ENCODE results near the gene CTDP1.

CTDP1 gene

DNA sequence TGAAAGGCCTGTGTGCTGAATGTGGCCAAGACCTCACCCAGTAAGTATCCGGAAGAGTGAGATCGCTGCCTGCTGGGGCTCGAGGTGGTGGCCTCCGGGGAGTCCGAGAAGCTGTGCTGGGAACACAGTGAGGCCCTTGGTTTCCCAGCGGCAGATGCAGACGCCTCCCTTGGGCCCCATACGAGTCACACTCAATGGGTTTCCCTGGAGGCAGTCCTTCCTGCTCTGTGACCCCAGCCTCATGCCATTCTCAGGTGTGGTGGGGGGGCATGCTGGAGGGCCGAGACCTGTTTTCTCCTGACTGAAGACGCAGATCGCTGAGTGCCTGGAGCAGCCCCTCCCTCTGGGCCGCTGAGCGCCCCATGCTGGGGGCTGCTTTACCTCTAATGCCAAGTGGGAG, 15.7 kb downstream of the CTDP1 start:
- TF ChIP-seq ZNF274 (IDR thresholded peaks at IDR 0.05; ENCODE audit: low read depth, low read length): no peak
- no peak overlapping the region for H3K4me3 ChIP-seq (ENCODE audit: low read length)

DNA sequence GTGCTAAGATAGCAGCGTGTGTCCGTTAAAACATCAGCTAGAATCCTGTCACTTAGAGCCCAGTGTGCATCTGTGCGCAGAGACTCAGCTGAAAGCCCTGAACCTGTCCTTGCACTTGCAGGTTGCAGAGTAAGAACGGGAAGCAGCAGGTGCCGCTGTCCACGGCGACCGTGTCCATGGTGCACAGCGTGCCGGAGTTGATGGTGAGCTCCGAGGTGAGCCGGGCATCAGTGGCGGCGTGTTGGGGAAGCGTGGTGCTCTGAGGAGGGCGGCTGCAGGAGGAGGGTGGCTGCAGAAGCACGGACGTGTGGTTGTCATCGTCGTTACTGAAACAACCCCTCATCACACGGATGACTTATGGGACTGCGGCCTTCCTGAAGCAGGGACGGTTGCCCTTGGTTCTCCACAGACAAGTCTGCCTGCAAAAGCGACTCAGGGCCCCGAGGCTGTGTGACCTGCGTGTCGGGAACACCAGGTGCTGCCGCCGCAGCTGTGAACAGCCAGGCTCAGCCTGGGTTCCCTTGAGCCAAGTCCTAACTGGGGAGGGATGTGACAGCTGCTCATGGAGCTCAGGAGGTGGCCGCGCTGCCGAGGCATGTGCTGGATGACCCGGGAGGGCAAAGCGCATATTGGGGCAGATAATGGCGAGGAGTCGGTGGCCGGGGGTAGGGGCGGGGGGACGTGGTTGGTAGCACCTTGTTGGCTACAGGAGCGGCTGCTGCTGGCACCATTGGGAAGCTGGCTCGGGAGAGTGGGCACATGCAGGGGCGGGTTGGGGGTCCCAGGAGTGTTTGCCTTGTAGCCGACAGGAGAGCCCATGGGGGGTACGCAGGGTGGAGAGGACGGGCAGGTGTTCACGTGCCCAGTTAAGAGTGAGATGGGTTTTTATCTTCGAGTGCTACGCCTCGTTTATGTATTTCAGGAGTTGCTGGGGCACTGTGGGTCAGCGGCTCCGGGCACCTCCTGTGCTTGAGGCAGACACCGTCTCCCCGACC, 16.6 kb downstream of the CTDP1 start:
- no peak for TF ChIP-seq ZNF274 (IDR thresholded peaks at IDR 0.05; ENCODE audit: low read depth, low read length)
- H3K4me3 ChIP-seq (ENCODE audit: low read length): no peak overlapping the region

- no peak for TF ChIP-seq ZNF274 (IDR thresholded peaks at IDR 0.05; ENCODE audit: low read depth, low read length)
- no peak overlapping the region for H3K4me3 ChIP-seq (ENCODE audit: low read length)
These were observed 17.6 kb downstream of the CTDP1 start for GRCh38 chr18:79697178-79697577.

GRCh38 chr18:79697976-79698375, 18.4 kb downstream of the CTDP1 start:
- TF ChIP-seq ZNF274 (IDR thresholded peaks at IDR 0.05; ENCODE audit: low read depth, low read length): no peak

DNA sequence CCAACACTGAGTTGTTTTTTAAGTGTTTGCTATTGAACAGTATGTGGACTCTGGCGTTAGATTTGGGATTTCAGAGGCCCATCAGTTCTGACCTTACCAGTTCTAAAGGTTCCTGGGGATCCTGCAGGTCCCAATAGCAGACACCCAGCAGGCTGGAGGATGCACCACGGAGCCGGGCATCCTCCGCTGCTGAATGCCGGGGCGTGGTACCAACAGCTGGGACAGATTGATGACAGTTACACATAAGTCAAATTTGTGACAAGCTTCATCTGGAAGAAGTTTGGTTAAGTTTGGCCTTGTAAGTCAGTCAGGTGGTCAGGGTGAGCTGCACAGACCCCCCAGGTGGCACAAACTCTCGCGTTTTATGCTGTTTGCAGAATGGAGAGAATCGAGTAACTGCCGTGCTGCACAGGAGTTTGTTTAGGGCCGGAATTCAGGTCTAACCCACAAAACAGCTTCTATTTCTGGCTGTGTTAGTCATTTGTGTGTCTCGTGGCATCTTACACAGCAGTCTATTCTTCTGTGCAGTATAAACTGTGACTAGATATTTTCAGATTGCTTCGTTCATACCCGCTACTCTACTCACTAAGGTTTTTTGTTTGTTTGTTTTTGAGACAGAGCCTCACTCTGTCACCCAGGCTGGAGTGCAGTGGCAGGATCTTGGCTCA, 19.2 kb downstream of the CTDP1 start:
- no peak overlapping the region for H3K4me3 ChIP-seq (ENCODE audit: low read length)
- no peak for TF ChIP-seq ZNF274 (IDR thresholded peaks at IDR 0.05; ENCODE audit: low read depth, low read length)

More at GRCh38 chr18:79697976-79698375, 18.4 kb downstream of the CTDP1 start:
- no peak overlapping the region for H3K4me3 ChIP-seq (ENCODE audit: low read length)

GRCh38 chr18:79699653-79700052, 20.1 kb downstream of the CTDP1 start:
- H3K4me3 ChIP-seq (ENCODE audit: low read length): no peak overlapping the region
- TF ChIP-seq ZNF274 (IDR thresholded peaks at IDR 0.05; ENCODE audit: low read depth, low read length): no peak

DNA sequence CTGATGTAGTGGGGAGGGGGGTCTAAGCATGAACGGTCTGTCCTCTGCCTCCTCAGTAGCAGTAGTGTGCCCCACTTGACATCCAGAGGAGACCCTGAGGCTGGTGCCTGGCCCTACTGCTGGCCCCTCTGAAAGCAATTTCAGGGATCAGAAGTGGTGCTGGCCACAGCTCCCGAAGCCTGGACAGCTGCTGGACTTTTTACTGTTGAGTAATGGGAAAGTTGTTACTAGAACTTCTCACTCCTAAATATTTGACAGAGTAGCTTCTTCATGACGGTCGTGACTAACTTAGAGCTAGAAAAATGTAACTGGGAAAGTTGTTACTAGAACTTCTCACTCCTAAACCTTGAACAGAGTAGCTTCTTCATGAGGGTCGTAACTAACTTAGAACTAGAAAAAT, 23.3 kb downstream of the CTDP1 start:
- no peak for TF ChIP-seq ZNF274 (IDR thresholded peaks at IDR 0.05; ENCODE audit: low read depth, low read length)
- H3K4me3 ChIP-seq (ENCODE audit: low read length): no peak overlapping the region

- TF ChIP-seq ZNF274 (IDR thresholded peaks at IDR 0.05; ENCODE audit: low read depth, low read length): no peak
- no peak overlapping the region for H3K4me3 ChIP-seq (ENCODE audit: low read length)
These were observed 25.0 kb downstream of the CTDP1 start for GRCh38 chr18:79704631-79705030.

DNA sequence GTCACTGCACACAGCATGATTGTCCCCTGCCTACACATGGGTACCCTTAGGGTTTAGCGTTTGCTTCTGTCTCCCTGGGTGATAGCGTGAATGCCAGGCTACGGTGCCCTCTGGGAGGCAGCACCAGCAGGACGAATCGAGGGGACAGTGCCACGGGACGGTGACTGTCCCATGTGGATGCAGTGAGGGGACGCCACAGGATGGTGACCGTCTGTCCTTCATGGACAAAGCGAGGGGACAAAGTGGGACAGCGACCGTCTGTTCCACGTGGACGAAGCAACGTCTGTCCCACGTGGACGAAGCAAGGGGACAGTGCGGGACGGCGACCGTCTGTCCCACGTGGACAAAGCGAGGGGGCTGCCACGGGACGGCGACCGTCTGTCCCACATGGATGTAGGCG, 25.7 kb downstream of the CTDP1 start:
- no peak for TF ChIP-seq ZNF274 (IDR thresholded peaks at IDR 0.05; ENCODE audit: low read depth, low read length)
- H3K4me3 ChIP-seq (ENCODE audit: low read length): no peak overlapping the region

- no peak for TF ChIP-seq ZNF274 (IDR thresholded peaks at IDR 0.05; ENCODE audit: low read depth, low read length)
- H3K4me3 ChIP-seq (ENCODE audit: low read length): no peak overlapping the region
These were observed 26.4 kb downstream of the CTDP1 start for GRCh38 chr18:79706006-79706405.

DNA sequence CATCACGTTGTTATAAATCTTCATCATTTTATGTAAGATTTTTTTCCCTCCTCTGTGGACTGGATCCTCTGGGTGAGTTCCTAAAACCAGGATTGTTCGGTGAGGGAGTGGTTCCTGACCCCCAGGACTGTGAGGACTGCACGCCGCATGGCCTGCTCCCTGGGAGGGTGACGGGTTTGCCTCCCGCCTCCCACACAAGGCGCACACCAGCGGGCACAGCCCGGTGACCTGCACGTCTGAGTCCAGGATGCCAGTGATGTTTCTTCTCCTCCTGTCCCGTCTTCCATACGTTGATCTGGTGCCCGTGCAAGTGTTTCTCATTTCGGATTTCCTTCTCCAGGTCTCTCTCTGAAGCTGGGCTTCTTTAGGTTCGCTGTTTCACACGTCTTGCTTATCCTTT, 27.1 kb downstream of the CTDP1 start:
- TF ChIP-seq ZNF274 (IDR thresholded peaks at IDR 0.05; ENCODE audit: low read depth, low read length): no peak
- H3K4me3 ChIP-seq (ENCODE audit: low read length): no peak overlapping the region

DNA sequence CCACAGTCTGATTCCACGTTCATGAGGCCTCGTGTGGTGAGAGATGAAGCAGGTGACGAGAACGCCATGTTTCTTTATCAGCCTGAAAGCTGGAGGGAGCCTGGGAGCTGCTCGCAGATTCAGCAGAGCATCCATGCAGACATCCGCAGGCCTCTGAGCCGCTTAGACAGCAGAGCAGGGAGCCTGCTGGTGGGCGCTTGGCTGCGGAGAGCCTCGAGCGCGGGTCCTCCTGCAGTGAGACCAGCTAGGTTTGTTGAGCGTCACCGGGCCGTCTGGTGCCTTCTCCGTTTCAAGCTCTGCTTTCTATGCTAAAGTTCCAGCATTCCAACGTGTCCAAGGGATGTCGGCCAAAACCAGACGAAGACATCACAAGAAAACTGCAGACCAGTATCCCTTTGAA, 27.6 kb downstream of the CTDP1 start:
- H3K4me3 ChIP-seq (ENCODE audit: low read length): no peak overlapping the region
- TF ChIP-seq ZNF274 (IDR thresholded peaks at IDR 0.05; ENCODE audit: low read depth, low read length): no peak

DNA sequence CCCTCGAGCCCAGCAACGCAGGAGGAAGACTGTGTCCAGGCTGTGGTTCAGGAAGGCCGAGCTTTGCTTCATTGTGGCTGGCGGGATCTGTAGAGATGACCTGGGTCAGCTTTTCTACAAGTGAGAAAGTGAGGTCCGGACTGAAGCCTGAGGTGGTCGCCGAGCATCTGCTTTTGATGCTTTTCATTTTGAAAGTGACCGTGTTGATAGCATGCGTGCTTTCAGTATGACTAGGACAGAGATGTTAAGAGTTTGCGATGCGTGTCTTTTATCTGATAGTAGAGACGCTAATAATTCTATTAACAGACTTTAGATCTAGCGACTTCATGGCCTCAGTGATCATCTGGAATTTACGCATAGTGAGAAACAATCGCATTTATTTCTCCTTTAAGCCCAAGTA, 28.1 kb downstream of the CTDP1 start:
- no peak for TF ChIP-seq ZNF274 (IDR thresholded peaks at IDR 0.05; ENCODE audit: low read depth, low read length)
- no peak overlapping the region for H3K4me3 ChIP-seq (ENCODE audit: low read length)

DNA sequence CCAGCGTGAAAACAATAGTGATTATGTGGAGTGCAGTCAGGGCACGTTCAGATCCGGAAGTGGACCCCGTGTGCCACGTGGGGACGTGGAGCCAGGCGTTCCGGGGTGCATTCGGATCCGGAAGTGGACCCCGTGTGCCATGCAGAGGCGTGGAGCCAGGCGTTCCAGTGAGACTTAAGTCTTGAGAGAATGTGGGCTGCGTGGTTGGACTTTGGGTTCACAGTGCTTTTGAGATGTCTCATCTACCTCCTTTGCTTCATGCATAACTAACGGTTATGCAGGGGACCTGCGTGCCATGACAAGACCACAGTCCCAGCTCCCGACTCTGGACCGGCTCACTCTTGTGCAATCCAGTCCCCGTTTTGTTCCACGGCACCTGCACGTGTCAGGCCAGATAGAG, 28.8 kb downstream of the CTDP1 start:
- H3K4me3 ChIP-seq (ENCODE audit: low read length): no peak overlapping the region
- TF ChIP-seq ZNF274 (IDR thresholded peaks at IDR 0.05; ENCODE audit: low read depth, low read length): no peak

All from GM08714 (cell line).